HG03039 (cell line): ENCODE measurements around the gene LMNTD2.

Experiments used
- ATAC-seq: cut with Tn5 transposase; IDR thresholded peaks from one replicate; pipeline ENCODE4 v1.9.1; 2021; ENCODE audit warnings: mild to moderate bottlenecking, moderate library complexity; ENCODE audit not compliant: unreplicated experiment

LMNTD2 gene

DNA sequence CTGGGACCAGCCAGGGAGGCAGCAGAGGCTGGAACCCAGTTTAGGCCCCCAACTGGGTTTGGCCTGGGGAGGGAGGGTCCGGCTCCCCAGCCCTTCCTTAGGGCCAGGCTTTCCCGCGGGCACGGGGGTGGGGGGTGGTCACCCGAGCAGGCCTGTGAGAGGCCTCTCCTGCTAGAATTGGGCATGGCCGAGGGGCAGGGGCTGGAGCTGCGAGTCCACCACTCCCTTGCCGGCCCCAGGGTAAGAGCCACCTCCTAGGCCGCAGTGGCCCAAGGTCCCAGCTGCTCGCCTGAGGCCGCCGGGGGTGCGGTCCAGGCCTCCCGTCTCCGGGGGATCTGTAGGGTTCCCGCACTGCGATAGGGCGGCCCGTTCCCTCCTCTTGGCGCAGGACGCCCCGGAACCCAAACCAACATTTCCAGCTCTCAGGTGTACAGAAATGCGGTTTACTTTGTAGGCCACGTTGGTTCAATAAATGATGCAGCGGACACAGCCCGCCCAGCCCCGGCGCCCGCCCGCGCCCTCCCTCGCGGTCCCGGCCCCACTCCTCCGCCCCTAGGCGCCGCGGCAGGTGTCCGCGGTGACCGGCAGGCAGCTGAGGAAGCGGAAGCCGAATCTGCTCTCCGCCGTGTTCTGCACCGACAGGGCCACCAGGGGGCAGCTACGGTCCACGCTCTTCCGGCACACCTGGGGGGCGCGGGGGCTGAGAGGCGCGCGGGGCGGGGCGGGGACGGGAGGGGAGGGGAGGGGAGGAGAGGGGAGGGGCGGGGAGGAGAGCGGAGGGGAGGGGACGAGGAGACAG lies 5.9 kb downstream of the LMNTD2 start:
- ATAC-seq: no peak

DNA sequence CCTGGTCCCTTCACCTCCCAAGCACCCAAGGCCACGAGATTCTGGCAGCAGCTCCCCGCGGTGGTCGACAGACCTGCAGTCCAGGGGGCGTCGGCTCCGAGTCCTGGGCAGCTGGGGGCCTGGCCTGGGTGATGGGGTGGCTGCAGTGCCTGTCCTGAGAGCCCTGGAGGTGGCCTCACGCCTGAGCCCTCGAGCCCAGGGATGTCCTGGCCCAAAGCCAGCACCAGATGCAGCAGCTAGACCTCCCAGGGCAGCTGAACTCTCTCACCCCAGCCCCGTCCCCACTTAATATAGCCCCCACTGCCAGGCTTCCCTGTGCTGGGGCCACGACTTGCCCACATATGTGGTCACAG lies 6.6 kb downstream of the LMNTD2 start:
- no peak for ATAC-seq

DNA sequence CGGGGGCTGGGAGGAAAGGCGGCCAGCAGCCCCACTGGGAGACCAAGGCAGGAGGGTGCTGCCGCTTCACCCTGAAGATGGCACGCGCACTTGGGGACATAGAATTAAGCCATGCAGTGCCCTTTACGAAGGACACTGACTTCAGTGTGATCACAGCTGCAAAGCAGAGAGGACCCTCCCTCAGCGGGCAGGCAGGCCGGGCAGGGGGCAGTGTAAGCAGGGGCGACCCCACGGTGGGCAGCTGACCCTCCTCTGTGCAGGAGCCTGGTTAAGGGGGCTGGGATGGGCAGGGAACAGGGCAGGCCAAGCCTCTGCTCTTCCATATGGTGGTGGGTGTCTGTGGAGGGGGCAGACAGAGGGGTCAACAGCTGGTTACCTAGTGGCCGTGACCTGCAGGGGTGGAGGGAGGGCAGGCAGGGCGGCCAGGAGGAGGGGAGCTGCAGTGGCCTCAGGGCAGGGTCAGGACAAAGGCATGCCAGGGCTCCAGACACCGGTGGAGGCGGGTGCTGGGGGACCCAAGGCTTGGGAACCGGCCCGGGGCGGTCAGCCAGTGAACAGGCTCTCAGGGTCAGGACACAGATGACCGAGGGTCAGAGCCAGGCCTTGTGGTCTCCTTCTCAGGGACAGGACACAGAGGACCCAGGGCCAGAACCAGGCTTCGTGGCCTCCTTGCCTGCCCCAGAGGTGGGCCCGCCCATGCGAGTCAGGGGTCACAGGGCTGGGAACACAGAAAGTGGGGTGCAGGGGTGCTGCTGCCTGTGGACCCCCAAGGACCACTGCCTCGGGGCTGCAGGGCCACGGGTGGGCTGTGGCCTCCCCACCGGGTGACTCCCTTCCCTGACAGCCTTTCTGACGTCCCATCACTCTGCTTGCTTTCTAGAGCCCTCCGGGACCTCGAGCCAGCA lies 7.2 kb downstream of the LMNTD2 start:
- ATAC-seq: no peak

DNA sequence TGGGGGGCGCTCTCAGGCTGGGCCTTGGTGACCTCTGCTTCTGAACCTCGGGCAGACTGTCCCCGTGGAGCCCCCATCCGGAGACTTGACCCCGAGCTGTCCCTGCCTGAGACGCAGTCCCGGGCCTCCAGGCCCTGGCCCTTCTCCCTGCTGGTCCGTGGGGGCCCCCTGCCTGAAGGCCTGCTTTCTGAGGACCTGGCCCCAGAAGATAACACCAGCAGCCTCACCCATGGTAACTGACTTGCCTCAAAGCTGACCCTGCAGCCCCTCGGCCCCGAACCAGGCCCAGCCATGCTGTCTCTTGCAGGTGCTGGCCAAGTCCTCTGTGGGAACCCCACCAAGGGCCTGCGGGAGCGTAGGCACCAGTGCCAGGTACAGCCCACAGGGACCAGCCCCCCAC lies 8.9 kb downstream of the LMNTD2 start:
- ATAC-seq: no peak

DNA sequence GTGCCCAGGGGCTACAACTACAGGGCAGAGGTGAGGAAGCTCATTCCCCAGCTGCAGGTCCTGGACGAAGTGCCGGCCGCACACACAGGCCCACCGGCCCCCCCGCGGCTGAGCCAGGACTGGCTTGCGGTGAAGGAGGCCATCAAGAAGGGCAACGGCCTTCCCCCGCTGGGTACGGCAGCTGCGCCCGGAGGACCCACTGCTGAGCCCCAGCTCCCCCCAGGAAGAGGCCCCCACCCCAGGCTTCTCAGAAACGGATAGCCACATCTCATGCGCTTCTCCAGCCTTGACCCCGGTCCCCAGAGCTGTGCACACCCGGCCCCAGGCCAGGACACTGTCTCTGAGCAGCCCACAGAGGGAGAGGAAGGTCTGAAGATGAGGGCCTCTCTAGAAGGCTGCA lies 9.4 kb downstream of the LMNTD2 start:
- ATAC-seq: no peak

DNA sequence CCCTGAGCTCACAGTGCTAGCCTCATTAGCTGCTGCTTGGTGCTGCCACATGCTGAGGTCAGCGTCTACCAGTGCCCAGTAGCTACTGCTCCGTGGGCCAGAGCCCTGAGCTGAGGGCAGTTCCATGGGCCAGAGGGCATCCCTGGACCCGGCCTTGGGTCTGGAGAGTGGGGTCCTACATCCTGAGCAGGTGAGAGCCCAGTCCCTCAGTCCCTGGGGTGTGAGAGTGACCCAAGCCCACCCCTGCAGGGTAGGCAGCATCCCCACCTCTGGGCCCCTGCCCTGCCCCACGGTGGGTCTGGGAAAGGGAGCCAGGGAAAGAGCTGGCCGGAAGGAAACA lies 9.8 kb downstream of the LMNTD2 start:
- no peak for ATAC-seq

DNA sequence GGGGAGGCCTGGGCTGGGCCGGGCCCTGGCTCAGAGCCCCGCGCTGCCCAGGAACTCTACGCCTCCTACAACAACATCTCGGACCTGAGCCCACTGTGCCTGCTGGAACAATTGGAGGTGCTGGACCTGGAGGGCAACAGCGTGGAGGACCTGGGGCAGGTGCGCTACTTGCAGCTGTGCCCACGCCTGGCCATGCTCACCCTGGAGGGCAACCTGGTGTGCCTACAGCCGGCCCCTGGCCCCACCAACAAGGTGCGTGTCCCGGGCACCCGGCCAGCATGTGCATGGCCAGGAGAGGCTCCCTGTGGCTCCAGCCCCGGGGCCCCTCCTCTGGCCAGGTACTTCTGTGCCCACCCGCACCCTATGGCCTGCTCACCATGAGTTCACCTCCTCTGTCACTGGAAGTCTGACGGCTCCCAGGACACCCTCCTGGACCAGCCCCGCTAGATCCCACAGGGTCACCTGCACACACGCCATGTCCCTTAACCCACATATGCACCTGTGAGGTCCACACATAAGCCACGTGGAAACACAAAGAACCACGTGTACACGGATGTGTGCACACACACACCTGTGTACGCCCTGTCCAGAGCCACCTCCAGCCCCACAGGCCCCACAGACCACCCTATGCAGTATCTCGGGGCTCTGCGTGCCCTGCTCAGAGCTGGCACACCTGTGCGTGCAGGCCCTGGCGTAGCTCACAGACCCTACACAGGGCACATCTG lies 10.4 kb downstream of the LMNTD2 start:
- ATAC-seq: no peak

DNA sequence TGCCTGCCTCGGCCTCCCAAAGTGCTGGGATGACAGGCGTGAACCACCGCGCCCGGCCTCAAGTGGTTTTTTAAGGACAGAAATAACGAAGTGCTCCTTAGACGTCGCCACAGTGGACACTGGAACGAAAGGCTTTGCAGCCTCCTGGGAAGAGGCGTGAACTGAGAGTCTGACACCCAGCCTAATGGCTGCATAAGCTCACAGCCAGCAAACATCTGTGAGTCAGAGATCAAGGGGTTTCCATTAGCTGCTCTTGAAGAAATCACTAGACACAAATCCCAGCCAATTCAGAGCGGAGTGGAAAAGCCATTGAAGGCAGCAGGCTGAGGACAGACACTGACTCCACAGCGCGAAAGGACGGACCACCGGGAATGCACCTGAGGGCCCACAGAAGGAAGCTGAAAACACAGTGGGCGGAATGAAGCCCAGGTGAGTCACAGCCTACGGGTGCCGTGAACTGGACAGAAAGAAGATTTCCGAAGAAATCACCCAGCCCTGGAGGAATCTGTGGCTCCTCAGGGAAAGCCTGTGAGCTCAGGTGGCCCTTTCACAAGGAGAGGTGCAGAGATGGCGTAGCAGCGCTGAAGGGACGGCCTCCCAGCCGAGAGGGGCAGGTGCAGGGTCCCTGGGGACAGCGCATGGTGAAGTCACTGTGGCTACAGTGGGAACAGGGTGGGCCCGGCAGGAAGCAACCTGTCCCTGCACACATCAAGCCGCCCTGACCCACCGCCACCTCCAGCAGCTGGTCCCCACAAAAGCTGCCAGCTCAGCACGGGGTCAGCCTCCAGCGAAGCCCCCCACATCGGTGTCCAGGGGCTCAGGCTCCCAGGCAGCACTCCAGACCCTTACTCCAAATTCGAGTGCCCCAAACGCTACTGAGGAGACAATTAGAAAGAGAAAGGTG lies 11.6 kb downstream of the LMNTD2 start:
- no peak for ATAC-seq

DNA sequence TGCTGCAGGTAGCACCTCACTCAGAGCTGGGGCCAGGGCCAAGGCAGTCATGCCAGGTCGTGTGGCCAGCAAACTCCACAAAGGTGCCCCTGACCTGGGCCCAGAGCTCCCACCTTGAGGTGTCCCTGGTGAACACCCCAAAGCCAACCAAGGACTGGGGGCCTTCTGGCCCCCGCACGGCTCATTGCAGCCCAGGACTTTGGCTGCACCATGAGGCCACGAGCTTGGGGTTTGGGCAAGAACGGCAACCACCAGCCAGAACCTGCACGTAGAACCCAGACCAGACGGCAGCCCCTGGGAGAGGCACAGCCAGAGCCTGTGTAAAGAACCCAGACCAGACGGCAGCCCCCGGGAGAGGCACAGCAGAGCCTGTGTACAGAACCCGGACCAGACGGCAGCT lies 15.4 kb downstream of the LMNTD2 start:
- ATAC-seq: no peak

DNA sequence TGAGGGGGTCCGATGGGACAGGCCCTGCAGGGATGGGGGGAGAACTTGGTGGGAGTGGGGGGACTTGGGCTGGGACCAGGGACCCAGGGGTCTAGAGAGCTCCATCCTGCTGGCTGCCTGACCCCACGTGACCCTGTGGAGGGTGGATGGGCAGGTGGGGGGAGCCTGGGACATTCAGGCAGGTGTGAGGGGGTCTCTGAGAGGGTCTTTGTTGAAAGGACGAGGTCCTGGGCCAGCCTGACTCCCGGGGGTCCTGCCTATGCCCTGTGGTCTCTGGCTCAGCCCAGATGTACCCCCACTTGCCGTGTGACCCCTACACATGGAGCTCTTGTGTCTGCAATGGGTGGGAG lies 15.7 kb downstream of the LMNTD2 start:
- no peak for ATAC-seq

DNA sequence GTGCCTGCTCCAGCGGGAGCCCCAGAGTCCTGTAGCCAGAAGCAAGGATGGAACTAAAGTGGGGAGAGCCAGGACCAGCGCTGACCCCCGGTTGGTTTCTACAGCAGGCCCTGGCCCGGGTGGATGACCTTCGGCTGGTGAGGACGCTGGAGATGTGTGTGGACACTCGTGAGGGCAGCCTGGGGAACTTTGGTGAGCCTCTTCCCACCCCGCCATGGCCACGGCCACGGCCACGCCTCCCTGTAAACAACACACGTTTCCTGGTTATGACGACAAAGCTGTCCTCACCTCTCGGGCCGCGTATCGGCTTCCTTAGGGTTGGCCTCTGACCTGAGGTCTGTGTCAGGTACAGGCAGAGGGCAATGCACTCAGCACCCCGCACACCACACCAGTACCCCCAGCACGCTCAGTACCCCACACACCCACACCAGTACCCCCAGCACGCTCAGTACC lies 19.1 kb downstream of the LMNTD2 start:
- no peak for ATAC-seq

DNA sequence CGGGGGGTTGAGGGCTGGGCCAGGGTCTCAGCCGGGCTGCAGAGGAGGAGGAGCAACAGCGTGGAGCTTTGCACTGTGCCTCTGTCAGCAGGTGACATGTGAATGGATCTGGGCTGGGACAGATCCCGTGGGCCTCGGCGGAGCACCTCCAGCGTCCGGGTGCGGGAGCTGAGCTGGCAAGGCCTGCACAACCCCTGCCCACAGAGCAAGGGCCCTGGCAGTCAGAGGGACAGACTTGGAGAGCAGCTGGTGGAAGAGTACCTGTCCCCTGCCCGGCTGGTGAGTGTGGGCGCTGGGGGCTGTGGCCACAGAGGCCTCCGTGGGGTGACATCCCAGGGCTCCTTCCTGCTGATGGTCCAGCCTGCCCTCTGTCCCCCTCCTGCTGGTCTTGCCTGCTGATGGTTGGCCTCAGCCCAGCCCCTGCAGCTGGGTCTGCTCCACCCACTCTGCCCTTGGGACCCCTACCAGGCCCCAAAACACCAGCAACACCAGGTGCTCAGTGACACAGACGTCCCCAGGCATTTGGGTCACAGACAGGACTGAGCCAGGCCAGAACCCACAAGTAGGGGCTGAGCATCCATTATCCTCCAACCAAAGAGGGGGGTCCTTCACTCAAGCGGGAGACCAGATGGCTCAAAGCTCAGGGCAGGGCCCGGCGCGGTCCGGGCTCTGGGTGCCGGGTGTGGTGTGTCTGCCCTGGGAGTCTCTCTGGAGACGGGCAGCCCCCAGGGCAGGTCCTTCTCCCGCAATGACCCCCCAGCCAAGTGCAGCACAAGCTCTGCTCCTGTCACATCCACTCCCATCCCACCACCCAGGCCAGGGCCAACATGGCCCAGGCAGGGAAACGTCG lies 19.7 kb downstream of the LMNTD2 start:
- ATAC-seq: no peak

DNA sequence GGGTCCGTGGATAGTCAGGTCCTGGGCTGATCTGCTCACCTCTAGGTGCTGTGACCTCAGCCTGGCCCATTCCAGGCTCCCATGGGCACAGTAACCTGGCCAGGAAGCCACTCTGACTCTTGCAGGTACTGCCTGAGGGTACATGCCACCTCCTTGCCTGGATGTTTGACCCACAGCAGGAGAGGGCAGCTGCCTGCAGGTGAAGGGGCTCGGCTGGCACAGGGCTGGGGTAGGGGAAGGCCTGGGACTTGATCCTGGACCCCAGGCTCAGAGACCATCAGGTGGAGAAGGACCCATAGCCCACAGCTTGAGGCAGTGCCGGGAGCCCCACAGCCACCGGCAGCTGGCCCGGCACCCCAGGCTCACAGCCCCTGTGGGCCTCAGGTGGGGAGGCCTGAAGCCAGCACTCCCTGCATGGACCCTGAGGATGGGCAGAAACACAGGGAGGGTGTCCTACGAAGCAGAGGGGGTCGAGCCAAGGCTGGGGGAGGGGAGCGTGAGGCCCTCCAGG lies 20.5 kb downstream of the LMNTD2 start:
- no peak for ATAC-seq

DNA sequence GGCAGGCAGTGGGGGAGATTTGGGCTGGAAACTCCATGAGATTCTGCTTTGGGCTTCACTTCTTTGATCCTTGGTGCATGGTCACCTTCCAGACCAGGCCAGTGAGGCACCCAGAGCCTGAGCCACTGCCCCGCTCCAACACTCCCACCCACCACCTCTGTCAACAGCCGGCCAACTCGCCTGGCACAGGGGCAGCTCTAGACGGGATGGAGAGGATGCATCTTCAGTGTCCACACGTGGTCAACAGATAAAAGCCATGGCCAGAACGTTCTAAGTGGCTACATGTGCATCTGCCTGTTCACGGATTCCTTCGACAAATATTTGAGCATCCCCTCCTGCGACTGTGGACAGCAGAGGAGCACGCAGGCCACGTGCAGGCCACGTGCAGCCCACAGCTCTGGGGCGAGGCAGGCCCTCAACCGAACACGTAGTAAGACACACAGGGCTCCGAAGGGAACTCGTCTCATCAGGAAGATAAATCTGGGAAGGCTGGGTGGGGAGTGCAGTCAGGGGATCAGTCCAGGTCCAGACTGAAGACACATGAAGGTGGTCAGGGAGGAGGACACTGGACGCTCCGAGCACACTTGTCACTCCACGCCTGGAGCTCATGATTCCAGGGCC lies 22.0 kb downstream of the LMNTD2 start:
- no peak for ATAC-seq

DNA sequence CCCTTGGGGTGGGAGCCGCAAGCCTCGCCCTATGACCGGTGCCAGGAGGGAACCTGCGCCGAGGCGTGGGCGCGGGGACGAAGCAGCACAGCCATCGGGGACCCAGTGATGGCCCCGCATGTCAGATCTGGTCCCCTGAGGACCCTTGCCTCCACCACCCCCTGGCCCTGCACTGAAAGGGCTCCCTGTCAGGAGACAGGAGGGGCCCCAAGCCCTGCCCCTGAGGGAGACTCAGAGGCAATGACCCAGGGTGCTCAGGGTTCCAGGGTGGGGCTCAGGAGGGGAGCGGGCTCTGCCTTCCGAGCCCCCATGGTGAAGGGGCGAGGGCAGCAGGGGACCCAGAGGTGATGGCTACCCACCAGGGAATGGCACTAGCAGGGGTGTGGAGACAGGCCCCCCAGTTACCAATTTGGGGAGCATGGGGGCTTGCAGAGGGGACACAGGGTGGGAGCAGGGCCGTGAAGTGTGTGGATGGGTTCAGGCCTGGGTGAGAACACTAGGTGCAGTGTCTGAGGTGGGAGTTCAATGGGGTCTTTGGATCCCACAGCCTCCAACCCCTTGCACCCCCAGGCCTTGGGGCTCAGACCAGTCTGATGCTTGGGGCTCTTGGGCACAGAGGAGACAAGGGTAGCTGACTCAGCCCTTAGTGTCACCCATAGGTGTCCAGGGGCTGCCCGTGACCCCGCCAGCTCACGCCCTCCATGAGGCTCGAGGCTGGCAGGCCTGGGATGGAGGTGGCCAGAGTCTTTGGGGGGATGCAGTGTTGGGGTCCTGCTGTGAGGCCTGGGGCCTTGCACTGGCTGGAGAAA lies 22.7 kb downstream of the LMNTD2 start:
- no peak for ATAC-seq

DNA sequence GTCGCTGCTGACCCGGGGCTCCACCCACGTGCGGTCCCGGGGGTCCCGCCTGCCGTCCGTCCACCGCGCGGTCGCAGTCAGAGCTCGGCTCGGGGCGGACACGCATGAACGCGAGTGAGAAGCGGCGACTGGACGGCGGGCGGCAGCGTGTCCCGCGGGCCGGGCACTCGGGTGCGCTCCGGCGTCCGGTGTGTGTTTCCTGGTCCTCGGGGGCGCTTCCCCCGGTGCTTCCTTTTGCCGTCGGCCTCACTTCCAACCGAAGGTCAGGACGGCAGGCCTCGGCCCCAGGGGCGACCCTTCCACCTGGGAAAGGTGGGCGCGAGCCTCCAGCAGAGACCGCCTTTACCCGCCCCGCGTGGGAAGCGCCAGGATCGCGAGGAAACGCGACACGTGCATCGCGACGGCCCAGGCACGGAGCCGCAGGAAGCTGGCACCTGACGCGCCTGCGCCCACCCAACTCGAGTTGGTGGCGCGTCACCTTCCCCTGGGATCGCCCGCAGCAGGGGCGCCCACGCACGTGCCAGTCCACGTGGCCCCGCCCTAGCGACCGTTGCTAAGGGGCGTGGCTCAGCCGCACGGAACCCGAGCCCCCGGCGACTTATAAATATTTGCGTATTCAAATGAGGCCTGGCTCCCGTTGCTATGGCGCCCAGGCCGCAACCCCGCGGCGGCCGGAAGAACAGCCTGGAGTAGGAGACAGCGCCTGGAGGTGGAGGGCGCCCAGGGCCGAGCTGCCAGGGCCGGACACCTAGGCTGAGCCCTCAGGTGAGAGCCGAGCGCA lies 23.5 kb downstream of the LMNTD2 start, which contains the start of gene LRRC56:
TSS of gene LRRC56 (plus strand) at position 687 of the 781 bp plus-strand sequence. CDS start 3,158 bp downstream, outside the sequence.
- ATAC-seq: peak; percentile 40
